ENCODE data around the gene SNN.

SNN gene

GRCh38 chr16:11721781-11722467 lies 53.7 kb downstream of the SNN start:
- Histone ChIP-seq H3K4me2 (no peak overlapping the region), H3K4me3 (IDR thresholded peaks at IDR 0.05; ENCODE audit: insufficient read depth, low read depth, low read length) (no peak overlapping the region), H4K20me1 (ENCODE audit: insufficient read depth) (no peaks in the 10 kb centered on the region), H3K79me2 (ENCODE audit: insufficient read depth, low read depth) (peaks cover 49% of the 10 kb centered on the region; the same call in 1 of the 2 replicates), H2AFZ (ENCODE audit: low read depth) (no peak overlapping the region), H3K36me3 (ENCODE audit: insufficient read depth) (peaks cover 44% of the 10 kb centered on the region; the same call in 1 of the 2 replicates), H3K4me1 (ENCODE audit: low read depth, poor library complexity, severe bottlenecking) (peaks cover 70% of the 10 kb centered on the region), H3K27me3 (ENCODE audit: insufficient read depth, low read depth) (no peaks in the 10 kb centered on the region), H3K9ac (no peak overlapping the region), H3K27ac (0 out of 2 replicates have a peak overlapping the region, but pooled peaks have one; percentile 5)
- no peak for TF ChIP-seq CTCF (conservative IDR thresholded peaks at IDR 0.05; ENCODE audit: low read depth, low read length)

GRCh38 chr16:11722468-11722808 lies 54.2 kb downstream of the SNN start:
- Histone ChIP-seq H3K9ac (no peak overlapping the region), H3K27me3 (ENCODE audit: insufficient read depth, low read depth) (no peaks in the 10 kb centered on the region), H3K4me1 (ENCODE audit: low read depth, poor library complexity, severe bottlenecking) (peaks cover 74% of the 10 kb centered on the region), H3K36me3 (ENCODE audit: insufficient read depth) (peaks cover 44% of the 10 kb centered on the region; the same call in 1 of the 2 replicates), H4K20me1 (ENCODE audit: insufficient read depth) (no peaks in the 10 kb centered on the region), H2AFZ (ENCODE audit: low read depth) (no peak overlapping the region), H3K4me3 (IDR thresholded peaks at IDR 0.05; ENCODE audit: insufficient read depth, low read depth, low read length) (no peak overlapping the region), H3K27ac (0 out of 2 replicates have a peak overlapping the region, but pooled peaks have one; percentile 5), H3K4me2 (no peak overlapping the region), H3K79me2 (ENCODE audit: insufficient read depth, low read depth) (peaks cover 54% of the 10 kb centered on the region; the same call in 1 of the 2 replicates)
- no peak for TF ChIP-seq CTCF (conservative IDR thresholded peaks at IDR 0.05; ENCODE audit: low read depth, low read length)

- Histone ChIP-seq H3K27me3 (ENCODE audit: insufficient read depth, low read depth) (no peaks in the 10 kb centered on the region), H2AFZ (ENCODE audit: low read depth) (no peak overlapping the region), H3K4me2 (no peak overlapping the region), H3K9ac (no peak overlapping the region), H3K36me3 (ENCODE audit: insufficient read depth) (peaks cover 49% of the 10 kb centered on the region; the same call in 1 of the 2 replicates), H3K27ac (peak overlapping the region; percentile 4; the same call in 1 of the 2 replicates), H3K79me2 (ENCODE audit: insufficient read depth, low read depth) (peaks cover 64% of the 10 kb centered on the region; the same call in 1 of the 2 replicates), H4K20me1 (ENCODE audit: insufficient read depth) (no peaks in the 10 kb centered on the region), H3K4me3 (IDR thresholded peaks at IDR 0.05; ENCODE audit: insufficient read depth, low read depth, low read length) (no peak overlapping the region), H3K4me1 (ENCODE audit: low read depth, poor library complexity, severe bottlenecking) (peaks cover 82% of the 10 kb centered on the region)
- TF ChIP-seq CTCF (conservative IDR thresholded peaks at IDR 0.05; ENCODE audit: low read depth, low read length) = no peak
Observed at GRCh38 chr16:11725457-11725856, 57.2 kb downstream of the SNN start.

GRCh38 chr16:11726008-11726407 lies 57.8 kb downstream of the SNN start:
- Histone ChIP-seq H3K36me3 (ENCODE audit: insufficient read depth) (peaks cover 49% of the 10 kb centered on the region; the same call in 1 of the 2 replicates), H3K27ac (no peak overlapping the region; the same call in 1 of the 2 replicates), H3K27me3 (ENCODE audit: insufficient read depth, low read depth) (no peaks in the 10 kb centered on the region), H3K4me1 (ENCODE audit: low read depth, poor library complexity, severe bottlenecking) (peaks cover 84% of the 10 kb centered on the region), H3K9ac (no peak overlapping the region), H3K4me3 (IDR thresholded peaks at IDR 0.05; ENCODE audit: insufficient read depth, low read depth, low read length) (no peak overlapping the region), H3K79me2 (ENCODE audit: insufficient read depth, low read depth) (peaks cover 67% of the 10 kb centered on the region; the same call in 1 of the 2 replicates), H2AFZ (ENCODE audit: low read depth) (no peak overlapping the region), H3K4me2 (no peak overlapping the region), H4K20me1 (ENCODE audit: insufficient read depth) (no peaks in the 10 kb centered on the region)
- no peak for TF ChIP-seq CTCF (conservative IDR thresholded peaks at IDR 0.05; ENCODE audit: low read depth, low read length)

Data from KMS-11 (cell line).